Esophagus muscularis mucosa (tissue), 4 donors: ENCODE measurements around the gene TRAPPC5. TPM values are rescaled to one million over a fixed set of nuclear protein-coding genes. Genes with fewer than 3 reads are reported as not detected.

Experiments used
- DNase-seq: peaks from one replicate; pipeline ENCODE4 v3.0.0-alpha.2; 2017; ENCODE audit errors: extremely low spot score
- H3K27ac ChIP-seq, 4 donors: fragments of 200-600 bp; sonication (generic); replicated peaks in 1 of 4; 1 replicate in 3 of 4; 2 replicates in 1 of 4; pipeline ENCODE4 v1.5.1; 2016 to 2019; ENCODE audit warnings: mild to moderate bottlenecking in 1 of 4
- H3K27me3 ChIP-seq, 4 donors: fragments of 200-600 bp; sonication (generic); one replicate each; pipeline versions ENCODE4 v1.5.1 to v1.6.0; 2016 to 2019
- H3K36me3 ChIP-seq, 4 donors: fragments of 200-600 bp; sonication (generic); one replicate each; pipeline ENCODE4 v1.5.1; 2016 to 2019
- H3K4me1 ChIP-seq, 4 donors: fragments of 200-600 bp; sonication (generic); one replicate each; pipeline ENCODE4 v1.5.1; 2016 to 2019
- H3K4me3 ChIP-seq, 4 donors: fragments of 200-600 bp; sonication (generic); 1 replicate in 2 of 4; 2 replicates in 2 of 4; pipeline ENCODE4 v1.5.1; 2016 to 2019; ENCODE audit warnings: mild to moderate bottlenecking in 4 of 4, moderate library complexity in 1 of 4
- H3K9me3 ChIP-seq, 4 donors: fragments of 200-600 bp; sonication (generic); 1 replicate in 3 of 4; 2 replicates in 1 of 4; pipeline ENCODE4 v1.5.1; 2016 to 2019
- CTCF ChIP-seq, 3 experiments: fragments of 200-600 bp in 2 of 3; fragments of 450-650 bp in 1 of 3; sonication (generic) in 2 of 3; IDR thresholded peaks; one replicate each; pipeline ENCODE4 v1.5.1; 2017 to 2019; ENCODE audit warnings: antibody characterized with exemption in 3 of 3, mild to moderate bottlenecking in 2 of 3, moderate library complexity in 1 of 3
- EP300 ChIP-seq: sonication (generic); formaldehyde crosslinking; IDR thresholded peaks from one replicate; pipeline ENCODE4 v1.6.1; 2017; ENCODE audit warnings: antibody characterized with exemption
- POLR2A ChIP-seq: fragments of 450-650 bp; IDR thresholded peaks from one replicate; pipeline ENCODE4 v1.6.1; 2017; ENCODE audit warnings: antibody characterized with exemption, moderate library complexity, mild to moderate bottlenecking, low read depth
- POLR2AphosphoS5 ChIP-seq, 2 donors: sonication (generic); formaldehyde crosslinking; IDR thresholded peaks; one replicate each; pipeline ENCODE4 v1.6.1; 2017; ENCODE audit warnings: antibody characterized with exemption in 2 of 2
- WGBS: methylation state at CpG from one replicate; pipeline ENCODE4 v1.1.5; 2018; 5-methylcytosine and 5-hydroxymethylcytosine counted together
- intact Hi-C: fragments of 100-400 bp; cut with DNase I; formaldehyde crosslinking; loops from one replicate; pipeline ENCODE4 v1.15.1; 2023
- total RNA-seq, 4 donors: library from RNA; depleted of rRNA; stranded (reverse); fragments of >200 nt; gene quantifications; one replicate each; pipeline versions ENCODE4 v1.1.0 to v1.2.1, GENCODE V29; 2016

TRAPPC5 gene
- total RNA-seq, 4 donors from 2014 or later: 12.5 to 84.7 (median 64.8) TPM

DNA sequence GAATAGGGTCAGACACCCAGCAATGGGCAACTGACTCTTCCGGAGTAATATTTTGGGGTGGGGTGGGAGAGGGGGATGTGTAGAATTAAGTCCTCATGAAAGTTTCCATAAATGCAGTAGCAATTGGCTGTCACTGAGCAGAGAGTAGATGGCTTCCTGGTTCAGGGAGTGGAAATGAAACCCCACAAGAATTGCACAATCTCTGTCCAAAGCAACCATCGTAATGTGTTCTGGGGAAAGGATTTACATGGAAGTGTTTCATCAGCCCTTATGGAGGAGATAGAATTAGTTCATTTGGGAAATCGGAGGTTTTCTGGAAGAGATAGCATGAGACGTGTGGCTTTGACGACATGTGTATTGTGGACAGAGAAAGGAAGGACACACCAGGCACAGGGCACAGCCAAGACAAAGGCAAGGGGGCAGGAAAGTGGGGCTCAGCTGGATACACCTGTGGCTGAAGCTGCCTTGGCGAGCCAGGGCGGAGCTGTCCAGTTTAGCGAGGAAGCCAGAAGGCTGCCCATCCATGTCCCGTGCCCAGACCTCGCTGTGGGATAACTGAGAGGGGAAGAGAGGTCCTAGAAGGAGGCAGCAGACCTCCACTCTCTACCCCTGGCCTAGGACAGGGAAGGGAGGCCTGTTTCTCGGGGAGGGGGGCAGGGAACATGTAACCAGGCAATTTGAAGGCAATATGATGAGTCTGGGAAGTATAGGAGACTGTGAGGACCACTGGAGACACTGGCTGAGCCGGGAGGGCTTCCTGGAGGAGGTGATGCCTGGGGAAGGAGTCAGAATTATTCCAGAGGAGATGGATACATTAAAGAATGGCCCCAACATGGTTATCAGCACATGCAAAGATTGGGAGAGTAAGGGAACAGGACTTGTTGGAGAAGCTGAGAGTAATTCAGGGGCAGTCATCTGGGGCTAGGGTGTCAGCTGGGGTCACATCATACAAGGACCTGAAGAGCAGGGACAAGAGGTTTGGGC is 53.9 kb downstream of the TRAPPC5 start:
- Histone ChIP-seq H3K36me3 (no peaks in the 10 kb centered on the region), H3K9me3 (no peaks in the 10 kb centered on the region), H3K27me3 (peaks cover 0 to 72% (median 21%) of the 10 kb centered on the region in 4 donors), H3K27ac (no peak overlapping the region), H3K4me1 (peaks cover 0 to 10% (median 5%) of the 10 kb centered on the region in 4 donors), H3K4me3 (no peak overlapping the region)
- DNase-seq: no peak
- WGBS: 58% methylated on average over 12 of the region's 12 CpGs
- TF ChIP-seq POLR2A: no peak
- no peak for TF ChIP-seq POLR2AphosphoS5 (IDR thresholded peaks at IDR 0.05)
- no peak for TF ChIP-seq EP300
- no peak for TF ChIP-seq CTCF (IDR thresholded peaks at IDR 0.05)
- intact Hi-C loops: no loop called here

DNA sequence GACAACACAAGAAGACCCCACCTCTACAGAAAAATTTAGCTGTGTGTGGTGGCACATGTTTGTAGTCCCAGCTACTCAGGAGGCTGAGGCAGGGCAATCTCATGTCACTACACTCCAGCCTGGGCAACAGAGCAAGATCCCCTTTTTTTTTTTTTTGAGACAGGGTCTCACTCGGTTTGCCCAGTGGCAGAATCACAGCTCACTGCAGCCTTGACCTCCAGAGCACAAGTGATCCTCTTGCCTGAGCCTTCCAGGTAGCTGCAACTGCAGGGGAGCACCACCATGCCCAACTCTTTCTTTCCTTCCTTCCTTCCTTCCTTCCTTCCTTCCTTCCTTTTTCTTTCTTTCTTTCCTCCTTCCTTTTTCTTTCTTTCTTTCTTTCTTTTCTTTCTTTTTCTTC is 55.5 kb downstream of the TRAPPC5 start:
- H3K27me3 ChIP-seq: peaks cover 0 to 70% (median 5%) of the 10 kb centered on the region in 4 donors
- WGBS: 50% methylated on average over 1 of the region's 1 CpG
- no peaks in the 10 kb centered on the region for H3K4me1 ChIP-seq
- H3K9me3 ChIP-seq: no peaks in the 10 kb centered on the region
- H3K4me3 ChIP-seq: no peak overlapping the region
- H3K27ac ChIP-seq: no peak overlapping the region
- no peak for DNase-seq
- TF ChIP-seq POLR2A: no peak
- no peak for TF ChIP-seq CTCF (IDR thresholded peaks at IDR 0.05)
- TF ChIP-seq POLR2AphosphoS5 (IDR thresholded peaks at IDR 0.05): no peak
- no peak for TF ChIP-seq EP300
- intact Hi-C loops: no loop called here
- H3K36me3 ChIP-seq: no peaks in the 10 kb centered on the region

DNA sequence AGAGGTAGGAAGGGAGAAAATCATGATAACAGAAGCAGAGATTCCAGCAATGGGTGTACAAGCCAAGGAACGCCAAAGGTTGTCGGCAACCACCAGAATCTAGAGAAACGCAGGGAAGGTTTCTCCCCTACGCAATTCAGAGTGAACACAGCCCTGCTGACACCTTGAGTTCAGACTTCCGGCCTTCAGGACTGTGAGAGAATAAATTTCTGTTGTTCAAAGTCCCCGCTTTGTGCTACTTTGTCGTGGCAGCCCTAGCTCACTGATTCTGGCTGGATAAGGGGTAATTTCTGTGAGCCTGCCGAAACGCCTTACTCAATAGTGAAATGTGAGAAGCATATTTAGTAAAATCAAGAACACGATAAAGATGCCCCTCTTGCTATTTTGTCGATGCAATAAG is 56.6 kb downstream of the TRAPPC5 start:
- H3K4me3 ChIP-seq: no peak overlapping the region
- DNase-seq: no peak
- intact Hi-C loops: no loop called here
- no peaks in the 10 kb centered on the region for H3K36me3 ChIP-seq
- no peaks in the 10 kb centered on the region for H3K9me3 ChIP-seq
- H3K27me3 ChIP-seq: peaks cover 0 to 64% (median 0%) of the 10 kb centered on the region in 4 donors
- WGBS: 84% methylated on average over 11 of the region's 11 CpGs
- TF ChIP-seq POLR2AphosphoS5 (IDR thresholded peaks at IDR 0.05) (no peak), EP300 (no peak), POLR2A (no peak), CTCF (IDR thresholded peaks at IDR 0.05) (no peak)
- no peaks in the 10 kb centered on the region for H3K4me1 ChIP-seq
- no peak overlapping the region for H3K27ac ChIP-seq

Other genes with a start within 250 kb of the TRAPPC5 start
- gene PEX11G, start 191.8 kb upstream of the TRAPPC5 start, total RNA-seq: 1 to 10 TPM; 1.7 to 5.3 (median 3.7) TPM
- gene ZNF358, start 164.7 kb upstream of the TRAPPC5 start, total RNA-seq: 100 to 1,000 TPM in 3 of 4 donors, 10 to 100 TPM in 1; 95.4 to 168 (median 137) TPM
- gene MCOLN1, start 158.2 kb upstream of the TRAPPC5 start, total RNA-seq: 10 to 100 TPM; 11.3 to 20.7 (median 14.4) TPM
- 100 to 1,000 TPM in 2 of 4 donors, 10 to 100 TPM in 2; 58.1 to 156 (median 85.7) TPM for gene PNPLA6, start 145.1 kb upstream of the TRAPPC5 start, total RNA-seq
- under 1 TPM; 0.11 to 0.42 (median 0.18) TPM for gene CAMSAP3, start 85.0 kb upstream of the TRAPPC5 start, total RNA-seq
- 10 to 100 TPM; 32.0 to 56.2 (median 44.5) TPM for gene XAB2, start 51.3 kb upstream of the TRAPPC5 start, total RNA-seq
- 10 to 100 TPM; 19.5 to 80.9 (median 26.2) TPM for gene PET100, start 51.0 kb upstream of the TRAPPC5 start, total RNA-seq
- gene PCP2, start 47.1 kb upstream of the TRAPPC5 start, total RNA-seq: not detected
- gene STXBP2, start 43.7 kb upstream of the TRAPPC5 start, total RNA-seq: 10 to 100 TPM in 3 of 4 donors, 1 to 10 TPM in 1; 7.2 to 14.4 (median 11.7) TPM
- gene RETN, start 11.8 kb upstream of the TRAPPC5 start, total RNA-seq: 1 to 10 TPM in 1 of 4 donors, not detected in 3; 1.3 TPM
- gene MCEMP1, start 3.7 kb upstream of the TRAPPC5 start, total RNA-seq: 1 to 10 TPM in 1 of 4 donors, under 1 TPM in 2, not detected in 1; 0.34 to 2.0 (median 0.42) TPM
- gene FCER2, start 21.3 kb downstream of the TRAPPC5 start, total RNA-seq: under 1 TPM in 1 of 4 donors, not detected in 3; 0.29 TPM
- 1 to 10 TPM in 3 of 4 donors, under 1 TPM in 1; 0.75 to 2.5 (median 1.8) TPM for gene CLEC4G, start 51.3 kb downstream of the TRAPPC5 start, total RNA-seq
- 10 to 100 TPM in 1 of 4 donors, 1 to 10 TPM in 3; 4.0 to 13.1 (median 8.4) TPM for gene CD209, start 66.7 kb downstream of the TRAPPC5 start, total RNA-seq
- gene CLEC4M, start 82.4 kb downstream of the TRAPPC5 start, total RNA-seq: not detected
- gene EVI5L, start 149.4 kb downstream of the TRAPPC5 start, total RNA-seq: 10 to 100 TPM; 19.9 to 42.0 (median 29.2) TPM
- under 1 TPM in 1 of 4 donors, not detected in 3; 0.52 TPM for gene PRR36, start 193.6 kb downstream of the TRAPPC5 start, total RNA-seq
- 1 to 10 TPM in 1 of 4 donors, under 1 TPM in 2, not detected in 1; 0.33 to 1.0 (median 0.46) TPM for gene LRRC8E, start 207.7 kb downstream of the TRAPPC5 start, total RNA-seq
- gene MAP2K7, start 223.0 kb downstream of the TRAPPC5 start, total RNA-seq: 10 to 100 TPM; 17.2 to 31.9 (median 24.5) TPM
- gene TGFBR3L, start 234.0 kb downstream of the TRAPPC5 start, total RNA-seq: 1 to 10 TPM; 2.2 to 8.3 (median 6.1) TPM
- 10 to 100 TPM; 32.4 to 47.2 (median 35.0) TPM for gene SNAPC2, start 239.5 kb downstream of the TRAPPC5 start, total RNA-seq
- gene CTXN1, start 245.3 kb downstream of the TRAPPC5 start, total RNA-seq: 10 to 100 TPM; 28.7 to 59.4 (median 49.2) TPM